ENCODE measurements around the gene LIMS1.
"Not testable (repeated sequence)": the region's sequence is repeated elsewhere in the genome, so short reads cannot be mapped to it uniquely, and the experiment has no call there.

The LIMS1 gene

DNA sequence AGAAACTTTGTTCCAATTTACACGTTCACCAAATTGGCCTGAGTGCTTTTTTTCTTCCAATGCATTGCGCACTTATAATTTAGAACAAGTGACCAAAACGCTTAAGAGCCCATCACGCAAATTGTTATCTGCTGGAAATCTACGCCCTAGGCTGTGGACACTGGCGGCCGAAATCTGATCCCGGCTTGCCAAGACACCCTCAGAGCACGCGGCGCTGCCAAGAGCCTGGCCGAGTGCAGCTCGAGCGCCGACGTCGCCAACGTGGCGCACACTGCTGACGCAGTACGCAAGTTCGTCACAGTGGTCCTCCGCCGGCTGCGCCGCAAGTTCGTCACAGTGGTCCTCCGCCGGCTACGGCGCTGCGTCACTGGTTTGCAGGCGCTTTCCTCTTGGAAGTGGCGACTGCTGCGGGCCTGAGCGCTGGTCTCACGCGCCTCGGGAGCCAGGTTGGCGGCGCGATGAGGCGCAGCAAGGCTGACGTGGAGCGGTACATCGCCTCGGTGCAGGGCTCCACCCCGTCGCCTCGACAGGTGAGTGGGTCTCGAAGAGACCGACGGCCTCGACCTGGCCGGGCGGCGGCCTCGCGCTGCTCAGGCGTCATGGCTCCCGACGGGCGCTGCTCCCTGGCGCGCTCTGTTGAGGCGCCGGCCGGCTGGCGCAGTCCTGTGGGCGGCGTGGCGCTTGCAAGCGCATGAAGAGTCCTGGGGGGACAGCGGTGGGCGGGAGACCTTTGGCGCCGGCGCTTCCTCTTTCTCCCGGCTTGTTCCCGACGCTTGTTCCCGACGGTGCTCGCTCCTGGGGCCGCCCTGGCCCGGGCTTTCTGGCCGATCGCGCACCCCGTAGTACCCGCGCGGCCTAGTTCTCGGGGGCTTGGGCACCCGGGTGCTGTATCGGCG, 185.1 kb downstream of the LIMS1 start, which contains the start of gene RANBP2 (continued):
- TF ChIP-seq ZSCAN5A (tag by site-specific recombination; IDR thresholded peaks at IDR 0.05) (0 out of 2 replicates have a peak, but pooled peaks have one; percentile 25), TSHZ1 (tag by site-specific recombination; IDR thresholded peaks at IDR 0.05; ENCODE audit: borderline replicate concordance) (no peak), ZNF645 (tag by site-specific recombination; IDR thresholded peaks at IDR 0.05) (no peak), GFI1B (tag by site-specific recombination; IDR thresholded peaks at IDR 0.05) (no peak), ZNF658 (tag by site-specific recombination; IDR thresholded peaks at IDR 0.05) (no peak), ZNF24 (tag by site-specific recombination; IDR thresholded peaks at IDR 0.05) (0 out of 2 replicates have a peak, but pooled peaks have one; percentile 78), ZNF211 (tag by site-specific recombination; IDR thresholded peaks at IDR 0.05; ENCODE audit: low read depth) (no peak), ZNF776 (tag by site-specific recombination; IDR thresholded peaks at IDR 0.05; ENCODE audit: borderline replicate concordance) (no peak), MYNN (tag by site-specific recombination; IDR thresholded peaks at IDR 0.05; ENCODE audit: borderline replicate concordance) (no peak), ZNF530 (tag by site-specific recombination; IDR thresholded peaks at IDR 0.05; ENCODE audit: low read depth) (no peak), PRDM6 (tag by site-specific recombination; IDR thresholded peaks at IDR 0.05) (no peak), ZNF670 (tag by site-specific recombination; IDR thresholded peaks at IDR 0.05; ENCODE audit: low read depth) (no peak), ZNF843 (tag by site-specific recombination; IDR thresholded peaks at IDR 0.05) (peak; percentile 73)
- TF ChIP-seq, protein P1, sequence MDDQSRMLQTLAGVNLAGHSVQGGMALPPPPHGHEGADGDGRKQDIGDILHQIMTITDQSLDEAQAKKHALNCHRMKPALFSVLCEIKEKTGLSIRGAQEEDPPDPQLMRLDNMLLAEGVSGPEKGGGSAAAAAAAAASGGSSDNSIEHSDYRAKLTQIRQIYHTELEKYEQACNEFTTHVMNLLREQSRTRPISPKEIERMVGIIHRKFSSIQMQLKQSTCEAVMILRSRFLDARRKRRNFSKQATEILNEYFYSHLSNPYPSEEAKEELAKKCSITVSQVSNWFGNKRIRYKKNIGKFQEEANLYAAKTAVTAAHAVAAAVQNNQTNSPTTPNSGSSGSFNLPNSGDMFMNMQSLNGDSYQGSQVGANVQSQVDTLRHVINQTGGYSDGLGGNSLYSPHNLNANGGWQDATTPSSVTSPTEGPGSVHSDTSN (CRISPR knock-in tag; IDR thresholded peaks at IDR 0.05) = peak; percentile 67; the same call in 1 of the 2 replicates

DNA sequence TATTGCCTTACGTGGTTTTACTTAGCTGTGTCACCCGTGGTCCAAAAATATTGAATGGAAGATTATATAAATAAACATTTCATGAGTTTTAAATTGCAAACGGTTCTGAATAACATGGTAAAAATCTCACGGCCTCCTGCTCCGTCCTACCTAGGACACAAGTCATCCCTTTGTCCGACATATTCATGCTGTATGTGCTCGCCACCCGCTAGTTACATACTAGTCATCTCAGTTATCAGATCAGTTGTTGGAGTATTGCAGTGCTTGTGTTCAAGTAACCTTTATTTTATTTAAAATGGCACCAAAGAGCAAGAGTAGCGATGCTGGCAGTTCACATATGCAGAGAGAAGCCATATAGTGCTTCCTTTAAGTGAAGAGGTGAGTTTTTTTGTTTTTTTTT, 191.8 kb downstream of the LIMS1 start:
- H3K36me3 ChIP-seq (ENCODE audit: control insufficient read depth in 2 of 2, insufficient read depth in 1 of 2, low read length in 2 of 2); H3K27ac ChIP-seq (ENCODE audit: extremely low read depth, low read depth, low read length); H3K4me1 ChIP-seq (ENCODE audit: control insufficient read depth, insufficient read depth, low read length); POLR2A ChIA-PET; H3K9me3 ChIP-seq (ENCODE audit: control insufficient read depth, insufficient read depth, low read depth, low read length); H3K4me3 ChIP-seq (ENCODE audit: low read depth, low read length): not testable (repeated sequence)
- CTCF ChIA-PET = interaction anchor here (1.0 kb wide), 1 partner anchor 90 kb away, joined by 6 read pairs; no protein-coding TSS in a partner anchor

DNA sequence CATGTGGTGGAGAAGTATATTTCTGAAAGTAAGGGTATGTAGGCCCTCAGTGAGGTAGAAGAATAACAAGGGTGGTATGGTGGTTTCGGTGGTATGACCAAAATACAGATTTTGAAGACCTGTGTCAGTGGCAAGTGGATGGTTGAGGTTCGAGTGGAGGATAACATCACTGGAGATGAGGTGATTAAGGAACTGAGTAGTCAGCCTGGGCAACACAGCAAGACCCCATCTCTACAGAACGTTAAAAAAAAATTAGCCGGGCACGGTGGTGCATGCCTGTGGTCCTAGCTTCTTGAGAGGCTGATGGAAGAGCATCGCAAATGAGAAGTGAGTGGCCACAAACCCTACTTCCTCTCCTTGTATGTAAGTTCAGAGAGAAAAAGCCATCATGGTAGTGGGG, 200.4 kb downstream of the LIMS1 start:
- H3K27ac ChIP-seq (ENCODE audit: extremely low read depth, low read depth, low read length); CTCF ChIA-PET; H3K4me1 ChIP-seq (ENCODE audit: control insufficient read depth, insufficient read depth, low read length); POLR2A ChIA-PET; H3K9me3 ChIP-seq (ENCODE audit: control insufficient read depth, insufficient read depth, low read depth, low read length); H3K4me3 ChIP-seq (ENCODE audit: low read depth, low read length): not testable (repeated sequence)
- H3K36me3 ChIP-seq (ENCODE audit: control insufficient read depth in 2 of 2, insufficient read depth in 1 of 2, low read length in 2 of 2) = peaks cover 11 to 22% of the 10 kb centered on the region in 2 experiments; a peak in 2 of 3 replicates
